Glomerular visceral epithelial cell (primary cell): ENCODE data around the gene C2CD4A.
A peak's percentile ranks its signal among the peaks of the same experiment; 100 is the strongest.

Experiments used
- DNase-seq: peaks from one replicate; pipeline ENCODE4 v3.0.0-alpha.2; 2016; ENCODE audit errors: extremely low spot score

C2CD4A gene

GRCh38 chr15:62103431-62103830, 36.7 kb downstream of the C2CD4A start:
- no peak for DNase-seq

GRCh38 chr15:62104401-62104800, 37.6 kb downstream of the C2CD4A start:
- DNase-seq, result no peak

DNA sequence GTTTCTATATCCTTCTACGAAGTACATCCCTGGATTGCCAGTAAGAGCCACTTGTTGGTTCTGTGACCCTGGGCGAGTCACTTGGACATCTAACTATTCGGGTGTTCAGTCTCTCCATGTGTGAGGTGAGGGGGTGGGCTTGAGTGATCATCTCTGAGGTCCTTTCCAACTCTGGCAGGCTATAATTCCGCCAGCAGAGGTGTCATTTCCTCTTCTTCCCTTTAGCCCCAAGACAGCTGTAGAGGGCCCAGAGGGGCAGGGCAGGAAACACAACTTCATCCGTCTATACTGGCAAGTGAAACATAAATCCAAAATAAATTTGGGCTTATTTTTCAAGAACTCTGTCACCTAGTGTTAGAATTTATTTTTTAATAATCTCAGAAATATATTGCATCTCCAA, 38.1 kb downstream of the C2CD4A start:
- no peak for DNase-seq

DNA sequence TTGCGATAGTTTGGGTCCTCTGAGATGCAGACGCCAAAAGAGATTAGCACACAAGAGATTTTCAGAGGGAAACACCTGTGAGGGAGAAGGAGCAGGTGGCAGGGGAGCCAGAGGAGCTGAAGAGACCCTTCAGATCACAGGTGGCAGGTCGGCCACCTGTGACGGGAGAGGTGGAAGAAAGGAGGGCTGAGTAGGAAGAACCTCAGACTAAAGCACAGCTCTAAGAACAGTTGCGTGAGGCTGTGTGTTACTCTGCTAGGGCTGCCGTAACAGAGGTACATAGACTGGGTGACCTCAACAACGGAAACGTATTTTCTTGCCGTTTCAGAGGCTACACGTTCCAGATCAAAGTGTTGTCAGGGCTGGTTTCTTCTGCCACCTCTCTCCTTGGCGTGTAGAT, 38.5 kb downstream of the C2CD4A start:
- no peak for DNase-seq

DNA sequence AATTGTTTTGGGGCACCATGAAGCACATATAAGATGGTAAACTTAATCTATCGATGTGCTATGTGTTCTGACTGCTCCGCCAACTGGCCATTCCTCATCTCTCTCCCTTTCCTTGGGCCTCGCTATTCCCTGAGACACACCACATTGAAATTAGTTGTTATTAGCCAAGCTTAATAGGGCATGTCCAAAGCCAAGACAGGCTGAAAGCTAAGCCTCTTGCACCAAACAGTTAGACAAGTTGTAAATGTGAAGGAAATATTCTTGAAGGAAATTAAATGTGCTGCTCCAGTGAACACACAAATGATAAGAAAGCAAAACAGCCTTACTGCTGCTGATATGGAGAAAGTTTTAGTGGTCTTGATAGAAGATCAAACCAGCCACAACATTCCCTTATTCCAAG, 39.3 kb downstream of the C2CD4A start:
- DNase-seq, result no peak

DNA sequence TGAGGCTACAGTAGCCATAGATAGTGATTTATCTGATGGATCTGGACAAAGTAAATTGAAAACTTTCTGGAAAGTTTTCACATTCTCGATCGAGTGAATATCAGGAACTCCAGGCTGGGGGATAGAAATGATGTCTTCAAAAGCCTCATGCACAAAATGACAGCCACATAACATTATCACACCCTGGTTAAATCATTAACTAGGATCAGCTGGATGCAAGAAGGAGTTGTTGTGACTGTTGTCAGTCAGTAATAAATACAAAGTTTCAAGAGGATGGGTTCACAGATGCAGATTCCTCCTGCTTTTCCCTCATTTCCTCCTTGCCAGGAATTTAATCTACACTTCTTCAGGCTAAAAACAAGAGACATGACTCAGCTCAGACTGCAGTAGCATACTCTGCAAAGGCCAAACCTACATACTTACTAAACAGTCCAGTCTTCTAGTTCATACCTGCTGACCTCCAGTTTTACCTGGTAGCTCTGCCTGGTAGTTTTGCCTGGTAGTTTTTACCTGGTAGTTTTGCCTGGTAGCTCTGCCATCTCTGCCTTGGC, 40.9 kb downstream of the C2CD4A start:
- DNase-seq, result no peak

DNA sequence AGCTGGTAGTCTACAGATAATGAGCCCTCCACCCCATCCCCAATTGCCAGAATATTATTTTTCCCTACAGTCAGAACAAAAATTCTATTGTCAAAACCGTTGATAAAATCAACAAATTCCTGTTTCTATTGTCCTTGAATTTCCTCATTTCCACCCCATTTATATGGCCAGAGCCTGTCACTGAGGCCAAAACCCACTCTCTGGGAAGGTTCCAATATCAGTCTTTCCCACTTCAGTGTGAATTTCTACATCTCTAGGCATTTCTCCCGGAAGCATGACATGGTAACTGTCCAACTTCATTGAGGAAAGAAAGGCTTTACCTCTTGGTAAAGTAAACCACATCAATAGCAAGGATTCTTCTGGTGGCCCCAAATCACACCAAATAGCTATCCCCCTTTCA, 41.6 kb downstream of the C2CD4A start:
- no peak for DNase-seq

DNA sequence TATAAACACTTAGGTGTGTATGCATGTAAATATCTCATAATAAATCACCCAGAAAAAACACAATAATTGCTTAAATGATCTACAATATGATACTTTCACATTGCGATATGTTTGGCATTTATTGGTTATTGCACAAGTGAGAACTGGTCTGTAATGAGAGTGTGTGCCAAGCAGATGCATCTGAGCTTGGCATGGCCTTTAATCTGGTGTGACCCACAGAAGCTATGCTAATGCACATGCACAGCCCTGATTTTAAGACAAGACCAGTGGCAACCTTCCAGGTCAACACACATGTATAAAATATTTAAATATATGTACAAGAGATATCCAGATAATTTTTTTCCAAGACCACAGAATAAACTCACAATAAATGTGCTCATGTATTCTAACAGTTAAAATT, 42.7 kb downstream of the C2CD4A start:
- DNase-seq, result no peak

DNA sequence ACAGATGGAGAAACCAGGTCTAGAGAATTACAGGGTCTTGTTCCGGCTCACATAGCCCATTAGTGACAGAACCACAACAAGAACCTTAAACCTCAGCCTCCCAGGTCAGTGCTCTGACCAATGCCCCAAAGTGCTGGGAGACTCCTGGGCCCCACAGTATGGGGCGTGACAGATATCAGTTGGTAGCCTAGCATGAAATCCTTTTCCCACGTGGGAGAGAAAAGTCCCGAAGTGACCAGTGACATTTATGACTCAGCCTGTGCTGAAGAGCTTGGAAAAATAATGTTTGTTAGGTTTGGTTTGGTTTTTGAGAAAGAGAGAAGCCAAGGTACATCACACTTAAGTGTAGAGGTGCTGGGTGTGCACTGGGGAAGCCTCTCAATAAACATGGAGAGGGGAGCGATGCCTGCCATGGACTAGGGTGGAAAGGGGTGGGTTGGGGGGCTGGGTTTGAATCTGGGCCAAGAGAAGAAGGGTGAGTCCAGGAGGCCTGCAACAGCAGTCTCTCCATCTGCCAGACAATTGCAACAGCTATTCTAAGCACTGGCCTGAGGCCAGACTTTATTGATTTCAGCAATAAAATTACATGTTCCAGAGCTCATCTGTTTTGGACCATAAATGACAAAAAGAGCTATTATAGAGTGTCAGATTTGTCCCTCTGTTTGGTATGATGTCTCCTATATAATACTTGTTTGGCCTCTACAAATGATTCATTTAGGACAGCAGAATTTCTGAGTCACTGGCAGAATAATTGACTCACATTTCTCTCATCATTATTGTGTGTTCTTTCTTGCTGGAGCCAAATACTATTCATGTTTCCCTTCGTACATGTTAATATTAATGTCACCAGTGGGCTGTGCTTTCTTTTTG, 43.4 kb downstream of the C2CD4A start:
- DNase-seq, result peak; percentile 25

- DNase-seq, result no peak
Observed at GRCh38 chr15:62112081-62112480, 45.3 kb downstream of the C2CD4A start.

- DNase-seq, result peak; percentile 77
Observed at GRCh38 chr15:62112616-62113593, 46.1 kb downstream of the C2CD4A start.

DNA sequence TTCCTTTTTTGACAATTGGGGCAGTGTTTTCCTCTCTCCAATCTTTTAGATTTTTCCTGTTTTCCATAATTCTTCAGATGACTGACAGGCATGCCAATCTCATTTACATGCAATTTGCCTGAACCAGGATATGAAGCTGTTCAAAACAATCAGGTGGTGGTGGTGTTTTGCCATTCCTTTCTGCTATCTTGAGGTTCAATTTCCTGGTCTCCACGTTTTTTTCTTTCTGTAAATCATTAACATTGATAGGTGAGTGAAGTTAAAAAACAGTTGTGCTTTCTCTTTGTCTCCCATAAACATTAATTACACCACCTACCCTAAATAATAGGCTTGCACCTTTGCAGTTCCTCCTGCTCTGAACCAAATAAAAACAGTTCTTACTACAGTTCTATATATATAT, 49.1 kb downstream of the C2CD4A start:
- peak; percentile 25 for DNase-seq

DNA sequence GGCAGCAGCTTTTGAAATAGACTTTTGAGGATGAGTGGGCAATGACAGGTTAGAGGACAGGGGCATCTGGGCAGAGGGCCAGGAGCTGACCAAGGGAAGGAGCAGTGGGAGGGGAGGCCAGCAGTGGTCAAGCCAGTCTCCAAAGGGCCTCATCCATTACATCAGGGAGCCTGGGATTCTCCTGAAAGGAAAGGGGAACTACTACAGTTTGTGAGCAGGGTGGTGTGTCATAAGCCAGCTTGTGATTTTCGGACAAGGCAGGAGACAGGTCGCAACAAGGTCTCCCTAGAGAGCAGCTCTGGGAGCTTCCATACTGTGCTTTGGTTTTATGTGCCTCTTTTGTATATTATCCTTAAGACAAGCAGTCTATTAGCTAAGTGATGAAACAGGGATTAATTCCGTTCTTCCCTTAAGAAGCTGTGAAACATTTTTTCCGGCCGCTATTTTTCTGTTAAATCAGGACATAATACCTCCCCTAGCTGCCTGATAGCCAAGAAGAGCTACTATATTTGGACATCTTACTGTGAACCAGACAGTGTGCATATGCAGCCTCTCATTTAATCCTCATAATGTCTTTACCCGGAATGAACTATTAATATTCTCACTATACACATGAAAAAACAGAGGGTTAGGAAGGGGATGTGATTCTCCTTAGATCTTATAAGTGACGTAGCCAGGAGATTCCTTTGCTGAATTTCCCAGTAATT, 51.9 kb downstream of the C2CD4A start:
- DNase-seq, result peak; percentile 56

DNA sequence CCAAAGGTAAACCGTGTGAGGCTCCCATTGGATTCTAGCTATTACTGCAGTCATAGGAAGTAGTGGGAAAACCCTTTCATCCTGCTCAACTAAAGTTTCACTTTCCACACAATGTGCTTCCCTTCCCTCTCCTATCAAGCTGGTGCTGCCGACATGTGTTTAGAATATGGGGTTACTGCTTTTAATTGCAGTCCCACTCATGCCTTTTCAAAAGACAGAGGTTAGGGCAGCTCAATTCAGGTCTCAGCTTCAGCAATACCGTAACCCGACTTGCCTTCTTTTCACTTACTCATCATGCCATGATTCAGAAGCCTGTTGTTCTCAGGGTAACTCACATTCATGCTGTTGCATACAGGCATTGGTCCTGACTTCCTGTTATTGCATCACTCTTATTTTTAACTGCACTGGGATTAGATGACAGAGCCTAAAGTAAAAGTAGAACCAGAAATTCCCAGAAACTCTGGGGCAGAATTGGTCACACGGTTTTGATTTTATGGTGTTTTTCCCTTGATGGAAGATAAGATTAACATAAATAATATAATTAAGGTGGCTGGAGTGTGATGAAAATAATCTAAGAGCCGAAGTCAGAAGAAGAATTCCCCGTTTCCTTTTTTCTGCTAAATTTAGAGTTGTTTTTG, 52.6 kb downstream of the C2CD4A start:
- DNase-seq, result peak; percentile 83

GRCh38 chr15:62119874-62120273, 53.1 kb downstream of the C2CD4A start:
- no peak for DNase-seq
